Transverse colon (tissue), 3 donors: ENCODE measurements around the gene ZNF385B.

Experiments
- POLR2A ChIP-seq: fragments of 450-650 bp; IDR thresholded peaks from one replicate; pipeline ENCODE4 v1.6.1; 2016; ENCODE audit warnings: antibody characterized with exemption, mild to moderate bottlenecking, moderate library complexity
- POLR2AphosphoS5 ChIP-seq, 3 donors: sonication (generic); formaldehyde crosslinking; IDR thresholded peaks; one replicate each; pipeline ENCODE4 v1.6.1; 2016; ENCODE audit warnings: antibody characterized with exemption in 3 of 3

DNA sequence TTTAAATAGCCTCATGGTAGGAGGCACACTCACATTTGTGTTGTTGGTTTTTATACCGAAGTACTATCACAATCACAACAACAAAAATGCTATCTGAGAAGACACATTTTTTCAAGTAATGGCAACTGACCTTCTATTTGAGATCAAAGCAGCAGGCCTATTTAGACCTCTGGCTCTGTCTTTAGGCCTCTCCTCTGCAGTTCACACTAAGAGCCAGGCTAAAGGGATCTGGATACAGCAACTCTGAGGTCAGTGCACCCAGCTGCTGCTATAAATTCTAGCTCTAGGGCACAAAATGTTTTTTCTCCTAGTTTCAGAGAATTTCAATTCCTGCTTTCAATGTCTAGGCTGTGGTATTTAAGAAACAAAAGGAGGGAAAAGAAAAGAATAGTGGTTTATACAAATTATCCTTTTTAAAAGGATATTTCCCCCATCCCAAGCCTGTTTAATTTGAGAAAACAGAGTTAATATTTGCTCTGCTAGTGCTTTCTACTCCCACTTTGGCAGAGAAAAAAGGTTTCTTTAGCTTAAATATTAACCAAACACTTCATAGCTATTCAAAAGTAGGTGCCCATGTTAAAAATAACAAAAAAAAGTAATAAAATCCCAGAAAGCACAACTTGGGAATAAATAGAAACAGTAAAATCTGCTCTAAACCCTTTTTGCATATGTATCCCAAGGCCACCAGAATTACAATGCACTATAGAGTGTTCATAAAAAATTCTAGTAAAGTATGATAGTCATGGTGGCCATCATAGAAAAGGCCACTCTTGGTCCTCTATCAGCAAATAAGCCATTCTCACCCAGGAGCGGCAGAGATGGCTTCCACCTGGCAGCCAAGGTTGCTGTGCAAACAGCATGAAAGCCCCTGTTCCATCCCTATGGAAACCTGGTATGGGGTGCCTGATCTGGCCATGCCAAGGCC lies 303.1 kb downstream of the ZNF385B start:
- TF ChIP-seq POLR2A (no peak), POLR2AphosphoS5 (IDR thresholded peaks at IDR 0.05) (no peak)
